K562 (cell line): ENCODE measurements around the gene DDX50. TPM values are rescaled to one million over a fixed set of nuclear protein-coding genes. Genes with fewer than 3 reads are reported as not detected.

Source experiments
- FOXM1 ChIP-seq, 2 experiments: fragments of 450-650 bp in 1 of 2; sonication (generic) in 1 of 2; formaldehyde crosslinking in 1 of 2; IDR thresholded peaks; 2 replicates each; pipeline versions ENCODE4 v1.6.1 to v1.9.0; 2017 to 2022; ENCODE audit warnings: low read depth in 2 of 2, mild to moderate bottlenecking in 2 of 2, missing genetic modification reagents in 1 of 2, moderate library complexity in 1 of 2
- KDM5B ChIP-seq: fragments of 200-600 bp; sonication (generic); IDR thresholded peaks from 2 replicates; pipeline ENCODE4 v1.6.1; 2012; ENCODE audit warnings: low read depth, mild to moderate bottlenecking, moderate library complexity, low read length, control low read depth, inconsistent platforms; ENCODE audit not compliant: insufficient replicate concordance
- NEUROD1 ChIP-seq: fragments of 150-350 bp; IDR thresholded peaks from 2 replicates; pipeline ENCODE4 v1.6.1; 2014; ENCODE audit warnings: borderline replicate concordance, low read length, low read depth; ENCODE audit not compliant: partially characterized antibody
- NFATC3 ChIP-seq: fragments of 450-650 bp; IDR thresholded peaks from 2 replicates; pipeline ENCODE4 v1.6.1; 2017; ENCODE audit warnings: mild to moderate bottlenecking
- NFE2L1 ChIP-seq: fragments of 450-650 bp; IDR thresholded peaks from 2 replicates; pipeline ENCODE4 v1.6.1; 2016; ENCODE audit warnings: missing genetic modification characterization, low read depth, mild to moderate bottlenecking, missing compliant biosample characterization, moderate library complexity, borderline replicate concordance
- RBM14 ChIP-seq: fragments of 200-400 bp; formaldehyde crosslinking; IDR thresholded peaks from 2 replicates; pipeline ENCODE4 v1.6.1; 2018; ENCODE audit warnings: low read depth, mild to moderate bottlenecking, low read length, moderate library complexity, borderline replicate concordance; ENCODE audit not compliant: insufficient read depth
- SMC3 ChIP-seq: conservative IDR thresholded peaks from 2 replicates; pipeline ENCODE4 v1.6.1; 2011; ENCODE audit warnings: low read depth, low read length, improper control_type of control experiment; ENCODE audit not compliant: insufficient read depth
- TOE1 ChIP-seq, 2 experiments: fragments of 450-650 bp in 1 of 2; sonication (generic) in 1 of 2; formaldehyde crosslinking in 1 of 2; IDR thresholded peaks; 2 replicates each; pipeline versions ENCODE4 v1.7.1 to v1.8.0; 2016 to 2022; ENCODE audit warnings: borderline replicate concordance in 2 of 2, mild to moderate bottlenecking in 2 of 2, antibody characterized with exemption in 1 of 2, inconsistent platforms in 1 of 2, low read depth in 1 of 2, missing genetic modification reagents in 1 of 2, moderate library complexity in 1 of 2
- U2AF2 ChIP-seq: fragments of 200-400 bp; formaldehyde crosslinking; optimal IDR thresholded peaks from 2 replicates; pipeline ENCODE3; 2017; ENCODE audit warnings: low read depth, mild to moderate bottlenecking, low read length
- ZC3H8 ChIP-seq: fragments of 450-650 bp; IDR thresholded peaks from 2 replicates; pipeline ENCODE4 v1.6.1; 2017
- ZEB2 ChIP-seq: fragments of 450-650 bp; IDR thresholded peaks from 2 replicates; pipeline ENCODE4 v1.6.1; 2016
- ZNF175 ChIP-seq: fragments of 200-800 bp; sonication (Bioruptor generic); IDR thresholded peaks from 2 replicates; pipeline ENCODE4 v1.6.1; 2016; ENCODE audit warnings: low read depth, mild to moderate bottlenecking, missing genetic modification characterization, missing compliant biosample characterization
- ZNF197 ChIP-seq: fragments of 200-800 bp; sonication (Bioruptor generic); IDR thresholded peaks from 2 replicates; pipeline ENCODE4 v1.6.1; 2016; ENCODE audit warnings: low read depth, missing genetic modification characterization, missing compliant biosample characterization
- ZNF444 ChIP-seq: fragments of 250-450 bp; sonication (Bioruptor Pico); IDR thresholded peaks from 2 replicates; pipeline ENCODE4 v1.4.0; 2020; ENCODE audit warnings: mild to moderate bottlenecking, moderate library complexity
- ZNF717 ChIP-seq: fragments of 250-450 bp; sonication (Bioruptor Pico); IDR thresholded peaks from 2 replicates; pipeline ENCODE4 v1.5.0; 2021
- polyA plus RNA-seq, 8 experiments: library from polyadenylated mRNA; depleted of rRNA in 4 of 8; stranded (reverse) in 5 of 8; unstranded in 3 of 8; fragments of >200 nt; fragmentation: Nextera tagmentation in 2 of 8; fragmentation: Illumina TruSeq in 1 of 8; extraction: Ambion mirVana in 2 of 8; extraction: Trizol in 1 of 8; gene quantifications; 2 replicates each; pipeline versions ENCODE4 v1.2.1 to v1.2.3, GENCODE V29; 2011 to 2014; ENCODE audit warnings: inconsistent platforms in 1 of 8, missing spikeins in 1 of 8
- total RNA-seq, 7 experiments: library from RNA; depleted of rRNA in 6 of 7; stranded (reverse); fragments of >200 nt in 6 of 7; fragmentation: Illumina TruSeq in 2 of 7; extraction: Trizol in 2 of 7; gene quantifications; 2 replicates each; pipeline versions ENCODE4 v1.2.1 to v1.2.3, GENCODE V29; 2011 to 2021; ENCODE audit warnings: low replicate concordance in 1 of 7
- TF ChIP-seq, protein P1 (sequence below): sonication (generic); formaldehyde crosslinking; IDR thresholded peaks from 2 replicates; pipeline ENCODE4 v1.8.1; 2023; ENCODE audit warnings: mild to moderate bottlenecking, missing genetic modification reagents
- TF ChIP-seq, protein P2 (sequence below): sonication (generic); formaldehyde crosslinking; IDR thresholded peaks from 2 replicates; pipeline ENCODE4 v1.8.0; 2022; ENCODE audit warnings: mild to moderate bottlenecking, missing genetic modification reagents
- TF ChIP-seq, protein P3 (sequence below): sonication (generic); formaldehyde crosslinking; IDR thresholded peaks from 2 replicates; pipeline ENCODE4 v1.8.1; 2023; ENCODE audit warnings: mild to moderate bottlenecking, missing genetic modification reagents

Gene DDX50
- total and polyA plus RNA-seq, 9 of the 15 experiments (the other 6 are each of a cell fraction or from before 2014, with no cell fraction given), result 36.7 to 86.8 (median 57.4) TPM

DNA sequence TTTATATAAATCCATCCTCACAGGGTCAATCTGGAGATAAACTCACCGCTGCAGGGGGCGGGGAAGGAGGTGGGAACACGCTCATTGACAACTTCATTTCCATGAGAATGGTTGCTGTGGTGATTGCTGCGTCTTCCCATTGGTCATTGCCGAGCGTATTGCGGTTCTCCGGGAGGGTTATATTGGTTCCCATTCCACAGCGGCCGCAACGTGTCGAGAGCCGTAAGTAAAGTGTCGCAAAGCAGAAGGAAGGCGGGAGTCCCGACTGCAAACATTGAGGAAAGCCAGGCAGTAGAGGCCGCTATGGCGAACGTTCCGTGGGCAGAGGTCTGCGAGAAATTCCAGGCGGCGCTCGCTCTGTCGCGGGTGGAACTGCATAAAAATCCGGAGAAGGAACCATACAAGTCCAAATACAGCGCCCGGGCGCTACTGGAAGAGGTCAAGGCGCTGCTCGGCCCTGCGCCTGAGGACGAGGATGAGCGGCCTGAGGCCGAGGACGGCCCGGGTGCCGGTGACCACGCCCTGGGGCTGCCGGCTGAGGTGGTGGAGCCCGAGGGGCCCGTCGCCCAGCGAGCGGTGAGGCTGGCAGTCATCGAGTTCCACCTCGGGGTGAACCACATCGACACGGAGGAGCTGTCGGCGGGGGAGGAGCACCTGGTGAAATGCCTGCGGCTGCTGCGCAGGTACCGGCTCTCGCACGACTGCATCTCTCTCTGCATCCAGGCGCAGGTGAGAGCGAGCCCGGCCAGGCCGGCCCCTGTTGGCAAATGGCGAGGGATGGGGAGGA is 87.6 kb downstream of the DDX50 start, which contains the start of gene KIFBP (continued):
- TF ChIP-seq, protein P1, sequence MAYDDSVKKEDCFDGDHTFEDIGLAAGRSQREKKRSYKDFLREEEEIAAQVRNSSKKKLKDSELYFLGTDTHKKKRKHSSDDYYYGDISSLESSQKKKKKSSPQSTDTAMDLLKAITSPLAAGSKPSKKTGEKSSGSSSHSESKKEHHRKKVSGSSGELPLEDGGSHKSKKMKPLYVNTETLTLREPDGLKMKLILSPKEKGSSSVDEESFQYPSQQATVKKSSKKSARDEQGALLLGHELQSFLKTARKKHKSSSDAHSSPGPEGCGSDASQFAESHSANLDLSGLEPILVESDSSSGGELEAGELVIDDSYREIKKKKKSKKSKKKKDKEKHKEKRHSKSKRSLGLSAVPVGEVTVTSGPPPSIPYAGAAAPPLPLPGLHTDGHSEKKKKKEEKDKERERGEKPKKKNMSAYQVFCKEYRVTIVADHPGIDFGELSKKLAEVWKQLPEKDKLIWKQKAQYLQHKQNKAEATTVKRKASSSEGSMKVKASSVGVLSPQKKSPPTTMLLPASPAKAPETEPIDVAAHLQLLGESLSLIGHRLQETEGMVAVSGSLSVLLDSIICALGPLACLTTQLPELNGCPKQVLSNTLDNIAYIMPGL (CRISPR knock-in tag), result 0 out of 2 replicates have a peak, but pooled peaks have one; percentile 36
- TF ChIP-seq ZNF175 (no peak), SMC3 (0 out of 2 replicates have a peak, but pooled peaks have one; percentile 51), U2AF2 (no peak), FOXM1 (IDR thresholded peaks at IDR 0.05; ENCODE audit: low read depth) (peak; percentile 60; the same call in 1 of the 2 replicates), FOXM1 (CRISPR knock-in tag; IDR thresholded peaks at IDR 0.05; ENCODE audit: low read depth) (peak; percentile 82; the same call in 1 of the 2 replicates), NEUROD1 (peak; percentile 91), ZNF444 (no peak), ZEB2 (peak; percentile 78), RBM14 (0 out of 2 replicates have a peak, but pooled peaks have one; percentile 46), TOE1 (IDR thresholded peaks at IDR 0.05; ENCODE audit: borderline replicate concordance) (peak; percentile 63; the same call in 1 of the 2 replicates), TOE1 (CRISPR knock-in tag; IDR thresholded peaks at IDR 0.05; ENCODE audit: borderline replicate concordance, low read depth) (no peak), KDM5B (peak; percentile 91), NFE2L1 (tag) (no peak), NFATC3 (no peak), ZNF197 (CRISPR knock-in tag) (no peak), ZC3H8 (no peak), ZNF717 (no peak)
- TF ChIP-seq, protein P2, sequence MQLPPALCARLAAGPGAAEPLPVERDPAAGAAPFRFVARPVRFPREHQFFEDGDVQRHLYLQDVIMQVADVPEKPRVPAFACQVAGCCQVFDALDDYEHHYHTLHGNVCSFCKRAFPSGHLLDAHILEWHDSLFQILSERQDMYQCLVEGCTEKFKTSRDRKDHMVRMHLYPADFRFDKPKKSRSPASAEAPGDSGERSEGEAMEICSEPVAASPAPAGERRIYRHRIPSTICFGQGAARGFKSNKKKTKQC, result peak; percentile 67; the same call in 1 of the 2 replicates
- TF ChIP-seq, protein P3, sequence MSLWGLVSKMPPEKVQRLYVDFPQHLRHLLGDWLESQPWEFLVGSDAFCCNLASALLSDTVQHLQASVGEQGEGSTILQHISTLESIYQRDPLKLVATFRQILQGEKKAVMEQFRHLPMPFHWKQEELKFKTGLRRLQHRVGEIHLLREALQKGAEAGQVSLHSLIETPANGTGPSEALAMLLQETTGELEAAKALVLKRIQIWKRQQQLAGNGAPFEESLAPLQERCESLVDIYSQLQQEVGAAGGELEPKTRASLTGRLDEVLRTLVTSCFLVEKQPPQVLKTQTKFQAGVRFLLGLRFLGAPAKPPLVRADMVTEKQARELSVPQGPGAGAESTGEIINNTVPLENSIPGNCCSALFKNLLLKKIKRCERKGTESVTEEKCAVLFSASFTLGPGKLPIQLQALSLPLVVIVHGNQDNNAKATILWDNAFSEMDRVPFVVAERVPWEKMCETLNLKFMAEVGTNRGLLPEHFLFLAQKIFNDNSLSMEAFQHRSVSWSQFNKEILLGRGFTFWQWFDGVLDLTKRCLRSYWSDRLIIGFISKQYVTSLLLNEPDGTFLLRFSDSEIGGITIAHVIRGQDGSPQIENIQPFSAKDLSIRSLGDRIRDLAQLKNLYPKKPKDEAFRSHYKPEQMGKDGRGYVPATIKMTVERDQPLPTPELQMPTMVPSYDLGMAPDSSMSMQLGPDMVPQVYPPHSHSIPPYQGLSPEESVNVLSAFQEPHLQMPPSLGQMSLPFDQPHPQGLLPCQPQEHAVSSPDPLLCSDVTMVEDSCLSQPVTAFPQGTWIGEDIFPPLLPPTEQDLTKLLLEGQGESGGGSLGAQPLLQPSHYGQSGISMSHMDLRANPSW (CRISPR knock-in tag), result no peak; the same call in 1 of the 2 replicates
